H1 (cell line): Measurements from ENCODE around the gene BTBD16. TPM values are rescaled to one million over a fixed set of nuclear protein-coding genes. Genes with fewer than 3 reads are reported as not detected.

Source experiments
- KDM4A ChIP-seq: IDR thresholded peaks from one replicate; pipeline ENCODE4 v1.7.1; 2012; ENCODE audit warnings: low read depth, mild to moderate bottlenecking, moderate library complexity, low read length, inconsistent platforms; ENCODE audit not compliant: severe bottlenecking
- KDM5A ChIP-seq: fragments of 200-600 bp; IDR thresholded peaks from 2 replicates; pipeline ENCODE4 v1.7.1; 2012; ENCODE audit warnings: mild to moderate bottlenecking, low read length, inconsistent platforms, mixed read lengths
- TCF12 ChIP-seq: IDR thresholded peaks from 2 replicates; pipeline ENCODE4 v1.6.1; 2011; ENCODE audit warnings: low read depth, mild to moderate bottlenecking, low read length
- polyA plus RNA-seq, 7 experiments: library from polyadenylated mRNA; depleted of rRNA in 3 of 7; stranded (reverse) in 5 of 7; unstranded in 2 of 7; fragments of >200 nt in 5 of 7; fragments of 200-250 nt in 2 of 7; gene quantifications; 1 replicate in 5 of 7; 2 replicates in 1 of 7; 4 replicates in 1 of 7; pipeline versions ENCODE4 v1.2.1 to v1.2.3, GENCODE V29; 2011 to 2013; ENCODE audit warnings: missing spikeins in 2 of 7, mixed read lengths in 2 of 7
- total RNA-seq: library from RNA; stranded (reverse); fragmentation: NEBNext Ultra II Directional; extraction: Animal tissue kit (Norgen Biotek cat#: 25700); gene quantifications from 2 replicates; pipeline ENCODE4 v1.2.1, GENCODE V29; 2021

BTBD16 gene
- total and polyA plus RNA-seq, 2 of the 8 experiments (the other 6 are each of a cell fraction or from before 2014, with no cell fraction given) = 0.05 TPM; not detected in 1

DNA sequence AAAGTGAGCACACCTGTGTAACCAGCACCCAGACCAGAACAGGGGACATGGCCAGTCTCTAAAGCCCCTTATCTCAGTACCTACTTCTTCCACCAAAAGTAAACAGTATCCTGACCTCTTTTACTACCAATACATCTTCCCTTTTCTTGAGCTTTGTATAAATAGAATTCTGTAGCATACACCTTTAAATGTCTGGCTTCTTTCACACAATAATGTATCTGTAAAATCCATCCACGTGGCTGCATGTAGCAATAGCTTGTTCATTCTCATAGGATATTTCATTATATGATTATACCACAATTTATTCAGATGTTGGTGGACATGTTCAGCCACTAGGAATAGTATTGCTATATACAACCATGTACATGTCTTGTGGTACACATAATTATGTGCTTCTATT lies 40.6 kb downstream of the BTBD16 start (continued):
- TF ChIP-seq KDM5A (no peak), KDM4A (no peak), TCF12 (no peak)
